ENCODE measurements around the gene ZNF770. TPM values are rescaled to one million over a fixed set of nuclear protein-coding genes. Genes with fewer than 3 reads are reported as not detected.
A peak's percentile ranks its signal among the peaks of the same experiment; 100 is the strongest.

Gene ZNF770
- total and polyA plus RNA-seq, 2 of the 4 experiments (the other 2 are of a cell fraction): 9.4 to 26.5 TPM

DNA sequence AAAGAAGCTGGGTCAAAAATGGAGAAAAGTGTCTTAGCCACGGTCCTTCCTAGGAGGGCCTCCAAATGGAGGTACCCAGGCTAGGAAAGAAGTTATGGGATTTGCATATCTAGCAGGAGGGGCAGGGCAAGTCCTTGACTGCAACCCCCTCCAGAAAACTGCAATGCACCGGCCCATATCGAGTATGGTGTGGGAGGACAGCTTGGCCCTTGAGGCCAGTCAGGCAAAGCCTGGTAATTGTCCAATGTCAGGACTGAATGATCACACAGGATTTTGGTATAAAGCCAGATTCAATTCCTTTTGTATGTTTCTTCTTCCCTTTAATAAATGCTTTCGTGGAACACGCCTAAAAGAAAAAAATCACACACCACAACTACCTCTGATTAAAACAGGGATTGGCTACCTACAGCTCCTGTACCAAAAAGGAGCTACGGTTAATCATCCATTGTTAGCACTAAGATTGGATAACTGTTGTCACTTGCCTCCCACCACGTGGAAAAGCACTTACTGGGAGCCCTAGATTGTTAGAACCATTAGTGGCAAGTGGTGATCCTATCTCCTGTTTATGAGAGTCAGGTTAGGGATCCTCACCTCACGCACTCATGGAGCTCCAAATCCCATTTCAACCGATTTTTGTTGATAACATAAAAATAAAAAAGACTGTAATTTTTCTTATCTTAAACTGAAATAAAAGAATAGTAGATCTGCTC lies 1.2 kb downstream of the ZNF770 start:
- Histone ChIP-seq H2AK5ac (ENCODE audit: low read depth, low read length) (no peak overlapping the region), H3K27ac (ENCODE audit: insufficient read depth, low read length) (no peak overlapping the region), H3K9me1 (ENCODE audit: insufficient read depth, low read length) (0 out of 2 replicates have a peak, but pooled peaks cover 2% of the 10 kb centered on the region), H3K79me1 (ENCODE audit: low read depth in 1 of 2, low read length in 2 of 2) (peaks cover 5 to 26% of the 10 kb centered on the region in 2 experiments; a peak in 3 of 4 replicates), H3K18ac (ENCODE audit: low read depth, low read length) (no peak overlapping the region), H3K9me3 (ENCODE audit: control insufficient read depth, insufficient read depth, low read length) (no peaks in the 10 kb centered on the region), H4K91ac (ENCODE audit: insufficient read depth, low read depth, low read length) (no peak overlapping the region), H3K56ac (ENCODE audit: extremely low read depth, insufficient read depth, low read length) (no peak overlapping the region), H2AK9ac (replicated peaks; ENCODE audit: low read depth, low read length, poor library complexity) (no peak overlapping the region), H3K27me3 (ENCODE audit: control insufficient read depth, insufficient read depth, low read length) (no peaks in the 10 kb centered on the region), H3K4me3 (ENCODE audit: insufficient read depth, low read depth, low read length) (peak overlapping the region; percentile 82), H3K14ac (replicated peaks; ENCODE audit: low read depth, low read length) (no peak overlapping the region), H2AFZ (replicated peaks; ENCODE audit: low read length, poor library complexity) (no peak overlapping the region), H4K20me1 (ENCODE audit: insufficient read depth, low read length) (peaks cover 9% of the 10 kb centered on the region; the same call in 1 of the 2 replicates), H2BK15ac (ENCODE audit: low read depth, low read length) (no peak overlapping the region), H3K4ac (ENCODE audit: low read depth, low read length) (no peak overlapping the region), H4K8ac (ENCODE audit: low read depth in 2 of 2, low read length in 2 of 2) (peak overlapping the region in 1 of 2 experiments; percentile 21; a peak in 2 of 4 replicates), H3K36me3 (ENCODE audit: control insufficient read depth, insufficient read depth, low read length) (peaks cover 8% of the 10 kb centered on the region), H3K9ac (ENCODE audit: low read depth, low read length) (peak overlapping the region; percentile 93), H2BK120ac (ENCODE audit: low read depth, low read length) (no peak overlapping the region), H2BK20ac (ENCODE audit: low read depth, low read length) (no peak overlapping the region), H4K5ac (ENCODE audit: low read depth, low read length) (peak overlapping the region; percentile 67; the same call in 1 of the 2 replicates), H2BK5ac (ENCODE audit: low read depth, low read length, poor library complexity, severe bottlenecking) (no peak overlapping the region), H3K4me1 (ENCODE audit: control insufficient read depth, insufficient read depth, low read length) (peaks cover 5% of the 10 kb centered on the region), H3K4me2 (ENCODE audit: low read depth, low read length) (peak overlapping the region; percentile 100), H3K23ac (ENCODE audit: low read depth, low read length) (peak overlapping the region; percentile 41; the same call in 1 of the 2 replicates)
- POLR2A ChIA-PET (ENCODE audit: unreplicated experiment): interaction anchor here (0.6 kb wide), 1 partner anchor 23 kb away, joined by 3 read pairs; no protein-coding TSS in a partner anchor
- intact Hi-C loops (cut with micrococcal nuclease): loop anchor here (5.0 kb wide), 1 partner anchor 80 kb away; no protein-coding TSS in a partner anchor
- DNase-seq (no peak), ATAC-seq (ENCODE audit: low read depth) (no peak)
- dilution Hi-C loops (cut with HindIII; ENCODE audit: low sequenced_read_pairs, unreplicated experiment): no loop called here
- WGBS, 2 experiments (ENCODE audit: extremely low coverage in 2 of 2, insufficient read length in 1 of 2): no CpG with 5 or more reads among the region's 9 CpGs
- TF ChIP-seq RCOR1 (IDR thresholded peaks at IDR 0.05; ENCODE audit: insufficient replicate concordance, low read length) (no peak), MXI1 (IDR thresholded peaks at IDR 0.05; ENCODE audit: borderline replicate concordance, low read depth, low read length) (no peak), FOS (IDR thresholded peaks at IDR 0.05; ENCODE audit: low read depth, low read length) (no peak), BHLHE40 (IDR thresholded peaks at IDR 0.05; ENCODE audit: low read depth, low read length) (no peak), NFE2L2 (IDR thresholded peaks at IDR 0.05; ENCODE audit: low read depth, low read length) (no peak), RAD21 (IDR thresholded peaks at IDR 0.05; ENCODE audit: low read length) (no peak), SMC3 (IDR thresholded peaks at IDR 0.05; ENCODE audit: low read depth, low read length) (no peak), RFX5 (IDR thresholded peaks at IDR 0.05; ENCODE audit: low read depth, low read length) (no peak), USF2 (IDR thresholded peaks at IDR 0.05; ENCODE audit: low read depth, low read length) (no peak), MAFK (IDR thresholded peaks at IDR 0.05; ENCODE audit: low read depth, low read length) (no peak), POLR2A (IDR thresholded peaks at IDR 0.05; ENCODE audit: low read depth, low read length) (no peak), CHD1 (IDR thresholded peaks at IDR 0.05; ENCODE audit: low read depth, low read length) (no peak), CTCF (conservative IDR thresholded peaks at IDR 0.05; ENCODE audit: low read depth, low read length) (no peak)
- BruUV-seq (replicated peaks): no TSS peak
- in situ Hi-C loops (cut with MboI; ENCODE audit: low sequenced_read_pairs): no loop called here
- CTCF ChIA-PET: no interaction called here
